KOPT-K1 (cell line): Measurements from ENCODE around the gene SLC66A1.

ENCODE experiments used
- H3K27ac ChIP-seq: fragments of 200-600 bp; sonication (generic); 2 replicates; pipeline ENCODE4 v1.5.1; 2016; ENCODE audit warnings: antibody characterized with exemption, mild to moderate bottlenecking, low read depth, low read length; ENCODE audit not compliant: poor library complexity, severe bottlenecking
- H3K36me3 ChIP-seq: fragments of 200-600 bp; sonication (generic); 2 replicates; pipeline ENCODE4 v1.5.1; 2017; ENCODE audit warnings: antibody characterized with exemption, mild to moderate bottlenecking, low read length, moderate library complexity; ENCODE audit not compliant: insufficient read depth
- H3K9me3 ChIP-seq: fragments of 200-600 bp; sonication (generic); 2 replicates; pipeline ENCODE4 v1.5.1; 2017; ENCODE audit warnings: antibody characterized with exemption, low read length, mild to moderate bottlenecking; ENCODE audit not compliant: insufficient read depth, poor library complexity, severe bottlenecking

SLC66A1 gene

DNA sequence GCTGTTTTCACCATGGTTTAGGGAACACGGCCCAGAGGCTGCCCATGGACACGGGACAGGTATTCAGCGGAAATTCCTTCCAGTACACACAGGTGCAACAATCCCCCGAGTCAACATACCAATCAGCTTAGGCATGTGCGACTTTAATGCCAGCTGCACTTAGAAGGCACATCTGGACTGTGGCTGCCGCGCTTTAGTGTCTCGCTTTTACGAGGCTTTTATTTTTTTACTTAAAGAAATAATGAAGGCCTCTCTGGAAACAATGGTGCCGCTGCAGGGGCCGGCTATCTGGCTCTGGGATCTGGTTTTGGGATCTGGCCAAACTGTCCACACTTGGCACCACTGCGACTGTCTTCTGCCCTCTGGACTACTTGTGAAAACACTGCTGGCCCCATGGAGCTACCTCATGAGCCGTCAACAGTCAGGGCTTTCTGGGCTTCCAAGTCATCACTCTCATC is 55.5 kb downstream of the SLC66A1 start:
- Histone ChIP-seq H3K9me3 (no peaks in the 10 kb centered on the region), H3K36me3 (peaks cover 25% of the 10 kb centered on the region; the same call in 1 of the 2 replicates), H3K27ac (no peak overlapping the region)

DNA sequence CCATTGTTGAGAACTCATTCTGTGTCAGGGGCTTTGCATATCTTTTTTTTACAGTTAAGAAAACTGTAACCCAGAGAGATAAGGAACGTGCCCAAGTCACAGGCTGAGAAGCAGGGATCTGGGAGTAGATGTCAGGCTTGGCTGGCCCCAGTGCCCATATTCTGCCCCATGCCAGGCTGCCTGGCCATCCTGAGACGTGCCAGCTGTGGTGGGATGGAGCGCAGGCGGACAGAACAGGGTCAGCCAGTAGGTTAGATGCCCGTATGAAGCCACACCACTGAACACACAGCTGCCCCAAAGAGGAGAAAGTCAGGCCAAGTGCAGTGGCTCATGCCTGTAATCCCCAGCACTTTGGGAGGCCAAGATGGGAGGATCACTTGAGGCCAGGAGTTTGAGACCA is 55.9 kb downstream of the SLC66A1 start:
- Histone ChIP-seq H3K9me3 (no peaks in the 10 kb centered on the region), H3K27ac (no peak overlapping the region), H3K36me3 (peaks cover 30% of the 10 kb centered on the region; the same call in 1 of the 2 replicates)

DNA sequence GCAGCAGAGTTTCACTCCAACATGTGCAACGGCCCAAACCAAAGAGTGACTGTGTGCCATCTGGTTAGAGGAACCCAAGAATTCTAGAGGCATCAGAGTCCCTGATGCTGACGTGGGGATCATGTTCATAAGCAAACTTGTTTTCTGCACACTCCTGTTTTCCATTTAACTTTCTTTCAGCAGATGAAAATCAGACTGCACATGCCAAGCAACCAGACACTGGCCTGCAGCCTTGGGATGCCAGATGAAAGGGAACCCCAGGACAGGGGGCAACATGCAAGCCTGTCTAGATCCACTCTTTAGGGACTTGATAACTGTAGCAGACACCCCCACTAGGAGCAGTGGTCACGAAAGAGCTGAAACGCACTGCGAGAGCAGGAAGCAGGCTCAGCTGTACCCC is 56.8 kb downstream of the SLC66A1 start:
- Histone ChIP-seq H3K27ac (no peak overlapping the region), H3K36me3 (peaks cover 39% of the 10 kb centered on the region; the same call in 1 of the 2 replicates), H3K9me3 (no peaks in the 10 kb centered on the region)

DNA sequence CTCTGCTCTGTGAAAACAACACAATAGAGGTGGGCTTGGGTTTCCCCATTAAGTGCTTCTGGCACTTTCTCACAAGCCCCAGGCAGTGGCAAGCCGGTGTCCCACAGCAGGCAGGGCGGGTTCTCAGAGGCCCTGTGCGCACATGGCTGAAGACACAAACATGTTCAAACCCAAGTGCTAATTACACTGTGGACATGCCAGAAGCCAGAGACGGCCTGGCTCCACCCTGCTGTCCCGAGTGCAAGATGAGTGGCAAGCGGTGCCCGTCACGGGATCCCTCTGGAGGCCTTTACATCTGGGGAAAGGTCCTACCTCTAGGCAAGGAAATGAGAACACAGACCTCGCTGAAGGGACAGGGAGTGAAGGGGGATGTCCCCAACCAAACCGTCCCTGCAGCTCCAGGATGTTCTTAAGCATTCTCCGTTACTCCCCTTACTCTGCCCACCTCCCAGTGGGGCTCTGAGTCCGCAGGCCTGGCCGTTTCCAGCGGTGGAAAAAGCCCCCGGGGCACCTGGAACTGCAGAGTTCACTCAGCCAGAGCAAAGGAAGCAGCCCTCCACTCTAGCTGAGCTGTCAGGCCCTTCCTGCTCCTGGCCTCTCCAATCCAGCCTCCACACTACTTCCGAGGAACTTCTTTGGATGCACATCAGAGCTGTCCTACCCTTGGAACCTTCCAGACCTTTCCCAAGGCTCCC is 57.4 kb downstream of the SLC66A1 start:
- Histone ChIP-seq H3K9me3 (no peaks in the 10 kb centered on the region), H3K36me3 (peaks cover 43% of the 10 kb centered on the region; the same call in 1 of the 2 replicates), H3K27ac (no peak overlapping the region)

DNA sequence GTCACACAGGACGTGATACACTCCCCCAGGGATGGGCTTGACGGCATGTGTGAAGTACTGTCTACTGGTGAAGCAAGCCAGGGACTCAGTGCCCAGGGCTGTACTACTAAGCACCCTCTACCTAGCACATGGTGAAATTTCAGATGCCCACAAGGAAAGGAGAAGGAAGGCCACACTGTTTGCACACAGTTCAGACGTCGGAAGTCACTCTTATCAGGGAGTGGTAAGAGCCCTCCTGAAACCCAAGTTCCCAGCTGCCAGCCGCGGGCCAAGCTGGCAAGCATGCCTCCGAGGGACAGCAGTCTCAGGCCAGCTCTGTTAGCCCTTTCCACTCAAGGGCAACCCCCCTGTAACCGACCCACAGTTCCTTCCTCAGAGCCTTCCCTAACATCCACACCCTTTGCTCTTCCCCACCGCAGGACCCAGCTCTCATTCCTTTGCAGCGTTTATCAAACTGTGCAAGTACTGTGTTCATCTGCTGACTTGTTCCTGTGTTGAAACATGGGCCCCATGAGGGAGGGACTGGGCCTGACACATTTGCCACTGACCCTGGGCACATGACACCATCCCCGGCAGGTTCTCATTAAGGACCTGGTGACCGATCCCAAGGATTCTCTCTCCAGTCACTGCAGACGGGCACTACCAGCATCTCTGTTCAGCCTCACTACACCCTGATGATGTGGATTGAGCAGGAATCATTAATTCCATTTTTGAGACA is 58.5 kb downstream of the SLC66A1 start:
- H3K27ac ChIP-seq: no peak overlapping the region
- no peaks in the 10 kb centered on the region for H3K9me3 ChIP-seq
- H3K36me3 ChIP-seq: peaks cover 43% of the 10 kb centered on the region

DNA sequence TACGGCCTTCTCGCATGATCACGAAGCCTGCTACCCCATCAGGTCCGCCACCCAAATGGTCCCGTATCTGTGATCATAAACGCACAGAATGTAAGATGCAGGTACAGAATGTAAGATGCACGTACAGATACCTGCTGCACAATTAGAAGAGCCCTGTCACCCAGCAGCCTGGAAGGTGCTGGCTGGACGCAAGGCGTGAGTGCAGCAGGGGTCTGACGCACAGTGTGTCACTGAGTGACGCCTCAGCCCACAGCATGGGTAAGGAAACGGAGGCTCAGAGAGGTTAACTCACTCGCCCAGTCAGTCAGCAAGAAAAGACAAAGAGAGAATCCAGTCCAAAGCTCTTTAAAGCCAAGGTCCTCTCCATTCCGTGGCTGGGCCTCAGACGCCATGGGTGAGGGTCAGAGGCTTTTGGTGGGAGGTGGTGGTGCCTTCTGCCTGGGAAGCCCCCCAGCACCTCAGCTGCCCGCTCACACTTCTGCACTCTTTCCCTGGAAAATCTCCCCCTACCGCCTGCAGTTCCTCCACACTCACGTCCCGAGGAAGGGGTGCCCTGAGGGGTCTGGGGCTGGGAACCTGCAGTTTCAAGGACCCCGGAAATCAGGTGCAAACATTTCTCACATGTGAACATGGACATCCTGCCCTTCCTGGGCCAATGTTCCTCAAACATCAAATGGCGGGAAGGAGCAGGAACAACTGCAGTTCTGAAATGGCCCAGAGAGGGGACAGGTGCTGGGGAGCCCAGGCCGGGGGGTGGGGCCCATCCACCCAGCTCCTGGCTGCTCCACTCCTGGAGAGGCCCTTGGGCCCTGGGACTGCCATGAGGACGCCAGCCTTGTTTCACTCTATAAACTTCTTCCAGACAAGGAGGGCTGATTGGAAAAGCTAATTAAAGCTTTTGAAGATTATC is 59.4 kb downstream of the SLC66A1 start:
- H3K36me3 ChIP-seq: peaks cover 51% of the 10 kb centered on the region
- H3K27ac ChIP-seq: no peak overlapping the region
- no peaks in the 10 kb centered on the region for H3K9me3 ChIP-seq

DNA sequence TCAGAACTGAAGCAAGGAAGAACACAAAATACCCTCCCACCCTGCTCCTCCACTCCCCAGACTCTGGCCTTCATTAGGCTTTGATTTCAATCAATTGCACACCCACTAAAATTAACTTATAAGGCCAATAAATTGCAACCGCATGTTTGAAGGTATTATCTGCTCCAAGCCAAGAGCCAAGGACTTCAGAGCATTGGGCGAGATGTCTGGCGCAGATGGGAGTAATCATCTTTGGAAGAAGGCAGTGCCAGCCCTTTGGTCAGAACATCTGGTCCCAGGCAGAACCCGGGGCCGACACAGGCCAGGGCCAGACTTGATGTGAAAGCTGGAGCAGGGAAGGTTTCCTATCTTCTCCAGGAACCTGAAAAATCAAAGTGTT is 60.0 kb downstream of the SLC66A1 start:
- H3K9me3 ChIP-seq: no peaks in the 10 kb centered on the region
- peaks cover 57% of the 10 kb centered on the region for H3K36me3 ChIP-seq
- no peak overlapping the region for H3K27ac ChIP-seq

DNA sequence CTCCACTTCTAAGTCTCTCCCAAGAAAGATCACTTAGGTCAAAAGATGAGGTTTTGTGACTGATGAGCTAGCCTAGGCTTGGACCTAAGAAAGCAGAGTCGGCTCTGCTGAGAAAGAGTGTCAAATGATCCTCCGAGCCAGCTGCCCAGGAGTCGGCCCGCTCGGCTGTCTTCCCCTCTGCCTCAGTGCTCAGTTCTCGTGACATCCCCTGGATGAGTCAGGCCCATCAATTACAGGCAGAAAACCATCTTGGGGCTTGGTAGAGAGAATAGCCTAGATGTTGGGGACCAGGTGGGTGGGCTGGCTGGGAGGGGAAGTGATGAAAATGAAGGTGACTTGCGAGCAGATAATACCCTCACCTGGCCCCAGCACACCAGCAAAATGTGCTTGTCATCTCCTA is 60.5 kb downstream of the SLC66A1 start:
- Histone ChIP-seq H3K27ac (no peak overlapping the region), H3K9me3 (no peaks in the 10 kb centered on the region), H3K36me3 (peaks cover 62% of the 10 kb centered on the region)

DNA sequence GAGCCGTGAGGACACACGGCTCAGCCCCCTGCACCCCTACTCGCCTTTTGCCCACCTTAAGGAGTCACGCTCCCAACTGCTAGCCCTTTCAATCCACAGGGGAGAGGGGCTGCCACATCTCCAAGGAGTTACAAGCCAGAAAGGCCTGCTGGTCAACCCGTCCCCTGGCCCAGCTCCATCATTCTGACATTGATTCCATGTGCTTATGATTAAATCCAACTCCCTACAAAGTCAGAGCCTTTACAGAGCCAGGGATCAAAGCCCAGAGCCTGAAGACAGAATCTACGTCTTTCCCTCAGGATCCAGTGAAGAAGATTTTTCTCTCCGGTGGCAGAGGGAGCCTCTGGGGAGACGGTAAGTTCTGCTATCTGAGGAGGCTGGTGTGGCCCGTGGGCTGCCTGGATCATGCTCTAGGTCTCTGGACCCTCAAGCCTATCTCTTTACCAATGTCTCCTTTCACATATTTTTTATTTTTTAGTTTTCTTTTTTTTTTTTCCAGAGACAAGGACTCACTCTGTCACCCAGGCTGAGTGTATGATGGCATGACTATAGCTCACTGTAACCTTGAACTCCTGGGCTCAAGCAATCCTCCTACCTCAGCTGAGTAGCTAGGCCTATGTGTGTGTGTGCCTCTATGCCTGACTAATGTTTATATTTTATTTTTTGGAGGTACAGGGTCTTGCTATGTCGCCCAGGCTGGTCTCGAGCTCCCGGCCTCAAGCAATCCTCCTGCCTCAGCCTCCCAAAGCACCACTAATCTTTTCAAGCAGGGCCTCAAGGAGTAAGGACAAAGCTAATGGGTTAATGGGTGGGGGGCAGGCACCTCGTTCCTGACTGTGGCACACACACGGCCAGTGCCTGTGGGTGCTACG is 61.3 kb downstream of the SLC66A1 start:
- peaks cover 71% of the 10 kb centered on the region for H3K36me3 ChIP-seq
- no peak overlapping the region for H3K27ac ChIP-seq
- H3K9me3 ChIP-seq: no peaks in the 10 kb centered on the region

DNA sequence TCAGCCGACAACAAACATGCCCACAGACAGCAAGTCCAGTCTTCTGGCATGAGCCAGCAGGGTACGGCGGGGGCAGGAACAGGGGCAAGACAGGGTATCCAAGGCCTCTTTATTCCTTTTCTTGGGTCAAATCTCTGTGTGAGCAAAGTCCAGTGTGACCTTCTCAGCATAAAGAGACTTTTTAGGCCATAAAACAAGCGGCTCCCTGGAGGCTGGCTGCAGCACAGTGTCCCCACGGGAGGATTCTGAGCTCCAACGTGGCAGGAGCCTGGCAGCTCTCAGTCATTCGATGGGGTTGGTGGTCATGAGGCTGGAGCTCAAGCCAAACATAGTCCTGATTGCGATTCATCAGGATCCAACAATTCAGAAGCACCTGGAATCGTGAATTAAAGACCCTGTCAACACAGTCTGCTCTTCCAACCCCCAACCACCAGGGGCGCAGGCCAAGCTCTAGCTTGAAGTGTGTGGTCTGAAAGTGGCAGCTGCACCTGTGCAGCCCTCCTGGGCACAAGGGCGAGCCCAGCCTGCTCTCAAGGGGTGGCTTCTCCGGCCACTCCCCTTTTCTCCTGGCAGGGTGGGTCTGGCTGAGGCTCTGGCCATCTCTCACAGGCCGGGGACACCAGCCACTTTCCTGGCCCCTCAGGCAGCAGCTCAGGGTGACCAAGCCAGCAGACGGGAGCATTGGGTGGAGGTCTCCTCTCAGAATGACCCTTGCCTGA is 62.1 kb downstream of the SLC66A1 start:
- H3K27ac ChIP-seq: no peak overlapping the region
- H3K36me3 ChIP-seq: peaks cover 78% of the 10 kb centered on the region
- H3K9me3 ChIP-seq: no peaks in the 10 kb centered on the region

DNA sequence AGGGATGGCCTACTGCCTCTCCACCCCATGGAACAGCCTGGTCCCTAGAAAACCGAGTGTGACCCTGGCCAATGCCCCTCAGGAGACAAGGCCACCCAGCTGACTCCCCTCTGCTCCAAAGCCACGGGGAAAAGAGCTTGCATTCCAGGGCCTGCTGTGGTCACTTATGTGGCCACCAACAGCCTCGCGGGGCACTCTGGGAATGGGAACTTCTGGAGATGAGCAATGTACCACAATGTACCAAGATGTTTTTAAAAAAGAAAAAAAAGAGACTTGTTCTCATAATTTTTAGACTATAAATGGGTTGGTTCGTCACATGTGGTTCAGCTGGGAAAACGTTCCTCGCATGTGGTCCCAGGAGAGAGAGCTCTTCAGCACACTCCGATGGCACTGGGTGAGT is 62.8 kb downstream of the SLC66A1 start:
- Histone ChIP-seq H3K27ac (no peak overlapping the region), H3K9me3 (no peaks in the 10 kb centered on the region), H3K36me3 (peaks cover 85% of the 10 kb centered on the region)

DNA sequence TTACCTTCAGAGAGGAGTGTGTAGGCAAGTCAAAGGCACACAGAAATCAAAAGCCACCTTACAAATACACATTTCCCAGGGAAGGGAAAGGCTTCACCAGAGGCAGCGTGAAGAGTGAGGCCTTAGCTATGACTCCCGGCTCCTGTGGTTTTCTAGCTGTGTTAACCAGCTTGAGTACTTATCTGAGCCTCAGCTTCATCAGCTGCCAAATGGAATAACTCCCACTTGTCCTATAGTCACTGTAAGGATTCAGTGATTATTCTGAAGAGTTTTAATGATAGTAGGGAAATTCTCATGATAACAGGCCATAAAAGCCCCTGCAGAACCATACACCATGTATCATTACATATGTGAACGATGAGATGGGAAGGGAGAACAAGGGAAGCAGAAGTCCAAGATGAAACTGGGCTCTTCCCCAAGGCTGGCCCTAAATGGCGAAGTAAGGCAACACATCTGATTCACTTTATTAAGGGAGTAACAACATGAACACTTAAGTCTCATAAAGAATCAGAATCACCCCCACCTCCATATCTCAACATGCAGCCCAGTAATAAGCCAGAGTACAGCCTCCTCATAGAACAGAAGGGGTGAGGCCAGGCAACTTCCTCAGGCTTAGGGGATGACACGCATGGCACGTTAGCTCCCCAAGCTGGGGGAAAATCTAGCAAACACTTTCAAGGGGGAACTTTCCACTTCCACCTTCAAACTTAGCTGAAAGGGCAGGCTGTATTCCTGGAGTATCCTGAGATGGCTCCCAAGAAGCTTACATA is 63.7 kb downstream of the SLC66A1 start:
- no peak overlapping the region for H3K27ac ChIP-seq
- no peaks in the 10 kb centered on the region for H3K9me3 ChIP-seq
- H3K36me3 ChIP-seq: peaks cover 88% of the 10 kb centered on the region
